Stimulated activated CD8-positive, alpha-beta memory T cell treated with anti-CD3 and anti-CD28 coated beads, Interleukin-4, amount 100 ng/mL, for 48 hours (primary cell): ENCODE data around the gene FAM111B.
A peak's percentile ranks its signal among the peaks of the same experiment; 100 is the strongest.
"Not testable (repeated sequence)": the region's sequence is repeated elsewhere in the genome, so short reads cannot be mapped to it uniquely, and the experiment has no call there.

Experiments
- DNase-seq: peaks from one replicate; pipeline ENCODE4 v3.0.0-alpha.2; 2020

FAM111B gene

GRCh38 chr11:59106363-59107336 is at the start of gene FAM111B:
TSS of gene FAM111B (plus strand) at chr11:59107237. CDS start at chr11:59109626, 2,389 bp downstream.
- DNase-seq = peak; percentile 77

GRCh38 chr11:59058120-59059033 is 48.7 kb upstream of the FAM111B start:
- peak; percentile 98 for DNase-seq

- not testable (repeated sequence) for DNase-seq
Observed at GRCh38 chr11:59060096-59060495, 46.9 kb upstream of the FAM111B start.

- DNase-seq = no peak
Observed at GRCh38 chr11:59062602-59063529, 44.2 kb upstream of the FAM111B start.

GRCh38 chr11:59063996-59064727 is 42.9 kb upstream of the FAM111B start:
- not testable (repeated sequence) for DNase-seq

- DNase-seq = no peak
Observed at GRCh38 chr11:59069087-59069486, 38.0 kb upstream of the FAM111B start.

GRCh38 chr11:59076876-59077571 is 30.0 kb upstream of the FAM111B start:
- no peak for DNase-seq

GRCh38 chr11:59078435-59078834 is 28.6 kb upstream of the FAM111B start:
- DNase-seq = no peak

- DNase-seq = no peak
Observed at GRCh38 chr11:59079086-59079485, 28.0 kb upstream of the FAM111B start.

- not testable (repeated sequence) for DNase-seq
Observed at GRCh38 chr11:59080421-59080820, 26.6 kb upstream of the FAM111B start.

- DNase-seq = not testable (repeated sequence)
Observed at GRCh38 chr11:59081430-59082020, 25.5 kb upstream of the FAM111B start.

- not testable (repeated sequence) for DNase-seq
Observed at GRCh38 chr11:59086007-59086406, 21.0 kb upstream of the FAM111B start, which contains the start of gene GLYATL1B. TSS of gene GLYATL1B (plus strand) at chr11:59086307. CDS start at chr11:59086307, 0 bp downstream.

GRCh38 chr11:59088162-59088561 is 18.9 kb upstream of the FAM111B start:
- DNase-seq = no peak

GRCh38 chr11:59093576-59093975 is 13.5 kb upstream of the FAM111B start:
- not testable (repeated sequence) for DNase-seq

- not testable (repeated sequence) for DNase-seq
Observed at GRCh38 chr11:59095225-59095624, 11.8 kb upstream of the FAM111B start.

- DNase-seq = not testable (repeated sequence)
Observed at GRCh38 chr11:59095972-59096575, 11.0 kb upstream of the FAM111B start.

GRCh38 chr11:59097113-59097708 is 9.8 kb upstream of the FAM111B start:
- peak; percentile 76 for DNase-seq

- DNase-seq = not testable (repeated sequence)
Observed at GRCh38 chr11:59097938-59098337, 9.1 kb upstream of the FAM111B start.

- DNase-seq = peak; percentile 78
Observed at GRCh38 chr11:59102259-59102765, 4.7 kb upstream of the FAM111B start.
